Prostate gland (tissue), 2 donors: ENCODE measurements around the gene DNA2. TPM values are rescaled to one million over a fixed set of nuclear protein-coding genes. Genes with fewer than 3 reads are reported as not detected.

ENCODE experiments used
- DNase-seq: peaks from one replicate; pipeline ENCODE4 v3.0.0-alpha.2; 2019; ENCODE audit warnings: low spot score
- H3K27ac ChIP-seq, 2 donors: fragments of 200-600 bp; sonication (generic); 2 replicates each; pipeline ENCODE4 v1.5.1; 2017 to 2019
- H3K27me3 ChIP-seq: fragments of 200-600 bp; sonication (generic); replicated peaks from 2 replicates; pipeline ENCODE4 v1.5.1; 2019; ENCODE audit not compliant: insufficient read depth
- H3K36me3 ChIP-seq, 2 donors: fragments of 200-600 bp; sonication (generic); 1 replicate in 1 of 2; 2 replicates in 1 of 2; pipeline versions ENCODE4 v1.5.1 to v1.8.1; 2017 to 2019
- H3K4me1 ChIP-seq: fragments of 200-600 bp; sonication (generic); replicated peaks from 2 replicates; pipeline ENCODE4 v1.5.1; 2019
- H3K4me3 ChIP-seq, 2 donors: fragments of 200-600 bp; sonication (generic); 2 replicates each; pipeline ENCODE4 v1.5.1; 2017 to 2019
- H3K9me3 ChIP-seq: fragments of 200-600 bp; sonication (generic); 2 replicates; pipeline ENCODE4 v1.5.1; 2017
- POLR2A ChIP-seq: fragments of 450-650 bp; IDR thresholded peaks from one replicate; pipeline ENCODE4 v1.6.1; 2016; ENCODE audit warnings: antibody characterized with exemption, mild to moderate bottlenecking
- POLR2AphosphoS5 ChIP-seq: sonication (generic); formaldehyde crosslinking; IDR thresholded peaks from one replicate; pipeline ENCODE4 v1.6.1; 2017; ENCODE audit warnings: antibody characterized with exemption
- WGBS: methylation state at CpG from one replicate; pipeline ENCODE4 v1.1.5; 2018; 5-methylcytosine and 5-hydroxymethylcytosine counted together
- intact Hi-C: fragments of 100-400 bp; cut with DNase I; formaldehyde crosslinking; loops from one replicate; pipeline ENCODE4 v1.14.2; 2022
- total RNA-seq, 2 donors: library from RNA; depleted of rRNA; stranded (reverse); fragments of >200 nt; gene quantifications; one replicate each; pipeline ENCODE4 v1.1.0, GENCODE V29; 2016
- TF ChIP-seq, protein P1 (sequence below), 4 experiments: fragments of 200-600 bp in 2 of 4; fragments of 450-650 bp in 2 of 4; sonication (generic) in 2 of 4; IDR thresholded peaks; 1 replicate in 3 of 4; 2 replicates in 1 of 4; pipeline ENCODE4 v1.5.1; 2016 to 2019; ENCODE audit warnings: antibody characterized with exemption in 4 of 4, mild to moderate bottlenecking in 2 of 4, moderate library complexity in 2 of 4

Gene DNA2
- total RNA-seq, 2 donors from 2014 or later = 4.4 to 4.9 TPM

DNA sequence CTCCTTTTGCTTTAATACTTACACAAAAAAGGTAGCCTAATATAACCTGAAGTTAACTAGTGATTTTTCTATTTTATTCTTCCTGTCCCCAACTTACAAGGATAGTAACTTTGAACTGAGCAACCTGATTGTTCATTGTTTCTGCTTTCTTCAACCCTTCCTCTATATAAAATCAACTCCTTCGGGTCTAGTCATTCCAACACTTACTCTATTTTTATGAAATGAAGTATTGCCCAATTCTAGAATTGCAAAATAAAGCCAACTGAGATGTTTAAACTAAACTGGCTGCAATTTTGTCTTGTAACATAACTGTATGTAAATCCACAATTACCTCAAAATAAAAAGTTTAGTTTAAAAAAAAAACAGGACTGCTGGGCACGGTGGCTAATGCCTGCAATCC lies 20.3 kb upstream of the DNA2 start:
- TF ChIP-seq, protein P1, sequence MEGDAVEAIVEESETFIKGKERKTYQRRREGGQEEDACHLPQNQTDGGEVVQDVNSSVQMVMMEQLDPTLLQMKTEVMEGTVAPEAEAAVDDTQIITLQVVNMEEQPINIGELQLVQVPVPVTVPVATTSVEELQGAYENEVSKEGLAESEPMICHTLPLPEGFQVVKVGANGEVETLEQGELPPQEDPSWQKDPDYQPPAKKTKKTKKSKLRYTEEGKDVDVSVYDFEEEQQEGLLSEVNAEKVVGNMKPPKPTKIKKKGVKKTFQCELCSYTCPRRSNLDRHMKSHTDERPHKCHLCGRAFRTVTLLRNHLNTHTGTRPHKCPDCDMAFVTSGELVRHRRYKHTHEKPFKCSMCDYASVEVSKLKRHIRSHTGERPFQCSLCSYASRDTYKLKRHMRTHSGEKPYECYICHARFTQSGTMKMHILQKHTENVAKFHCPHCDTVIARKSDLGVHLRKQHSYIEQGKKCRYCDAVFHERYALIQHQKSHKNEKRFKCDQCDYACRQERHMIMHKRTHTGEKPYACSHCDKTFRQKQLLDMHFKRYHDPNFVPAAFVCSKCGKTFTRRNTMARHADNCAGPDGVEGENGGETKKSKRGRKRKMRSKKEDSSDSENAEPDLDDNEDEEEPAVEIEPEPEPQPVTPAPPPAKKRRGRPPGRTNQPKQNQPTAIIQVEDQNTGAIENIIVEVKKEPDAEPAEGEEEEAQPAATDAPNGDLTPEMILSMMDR (IDR thresholded peaks at IDR 0.05) = no peak
- no peak for TF ChIP-seq POLR2A
- TF ChIP-seq POLR2AphosphoS5 = no peak
- no peak overlapping the region for H3K27ac ChIP-seq
- H3K9me3 ChIP-seq = no peaks in the 10 kb centered on the region
- no peaks in the 10 kb centered on the region for H3K4me1 ChIP-seq
- DNase-seq = no peak
- no peak overlapping the region for H3K4me3 ChIP-seq
- WGBS = 86% methylated on average over 2 of the region's 2 CpGs
- intact Hi-C loops = no loop called here
- H3K27me3 ChIP-seq = no peaks in the 10 kb centered on the region
- peaks cover 0 to 8% of the 10 kb centered on the region in 2 donors for H3K36me3 ChIP-seq

DNA sequence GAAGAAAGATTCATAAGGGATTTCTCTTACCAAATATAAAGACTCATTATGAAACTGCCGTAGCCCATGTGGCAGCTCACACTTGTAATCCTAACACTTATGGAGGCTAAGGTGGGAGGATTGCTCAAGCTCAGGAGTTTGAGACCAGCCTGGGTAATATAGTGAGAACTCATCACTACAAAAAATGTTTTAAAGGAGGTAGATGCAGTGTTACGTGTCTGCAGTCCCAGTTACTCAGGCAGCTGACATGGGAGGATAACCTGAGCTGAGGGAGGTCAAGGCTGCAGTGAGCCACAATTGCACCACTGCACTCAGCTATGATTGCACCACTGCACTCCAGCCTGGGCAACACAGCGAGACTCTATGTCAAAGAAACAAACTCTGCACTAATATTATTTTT lies 18.1 kb upstream of the DNA2 start:
- peaks cover 0 to 8% of the 10 kb centered on the region in 2 donors for H3K36me3 ChIP-seq
- H3K4me3 ChIP-seq = no peak overlapping the region
- TF ChIP-seq POLR2A = no peak
- TF ChIP-seq, protein P1 (IDR thresholded peaks at IDR 0.05) = no peak
- no peak for TF ChIP-seq POLR2AphosphoS5
- intact Hi-C loops = no loop called here
- no peaks in the 10 kb centered on the region for H3K4me1 ChIP-seq
- H3K9me3 ChIP-seq = no peaks in the 10 kb centered on the region
- WGBS = 93% methylated on average over 3 of the region's 3 CpGs
- no peaks in the 10 kb centered on the region for H3K27me3 ChIP-seq
- no peak overlapping the region for H3K27ac ChIP-seq
- no peak for DNase-seq

DNA sequence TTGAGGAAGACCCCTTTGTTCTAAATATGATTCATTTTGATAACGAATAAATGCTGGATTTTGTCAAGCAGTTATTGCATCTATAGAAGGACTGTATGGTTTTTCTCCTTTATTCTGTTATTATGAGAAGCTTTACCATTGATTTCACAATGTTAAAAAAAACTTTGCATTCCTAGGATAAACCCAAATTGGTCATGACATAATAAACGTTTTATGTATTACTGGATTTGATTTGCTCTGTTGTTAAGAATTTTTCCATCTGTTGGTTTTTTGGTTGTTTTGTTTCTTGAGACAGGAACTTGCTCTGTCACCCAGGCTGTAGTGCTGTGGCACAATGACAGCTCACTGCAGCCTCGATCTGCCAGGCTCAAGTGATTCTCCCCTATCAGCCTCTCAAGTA lies 2.2 kb upstream of the DNA2 start:
- DNase-seq = no peak
- no peak overlapping the region for H3K27ac ChIP-seq
- no peak overlapping the region for H3K4me3 ChIP-seq
- peaks cover 4% of the 10 kb centered on the region for H3K4me1 ChIP-seq
- no peak for TF ChIP-seq POLR2AphosphoS5
- no peak for TF ChIP-seq POLR2A
- TF ChIP-seq, protein P1 (IDR thresholded peaks at IDR 0.05) = no peak
- 55% methylated on average over 3 of the region's 3 CpGs for WGBS
- H3K36me3 ChIP-seq = no peaks in the 10 kb centered on the region
- no peaks in the 10 kb centered on the region for H3K27me3 ChIP-seq
- intact Hi-C loops = no loop called here
- no peaks in the 10 kb centered on the region for H3K9me3 ChIP-seq

DNA sequence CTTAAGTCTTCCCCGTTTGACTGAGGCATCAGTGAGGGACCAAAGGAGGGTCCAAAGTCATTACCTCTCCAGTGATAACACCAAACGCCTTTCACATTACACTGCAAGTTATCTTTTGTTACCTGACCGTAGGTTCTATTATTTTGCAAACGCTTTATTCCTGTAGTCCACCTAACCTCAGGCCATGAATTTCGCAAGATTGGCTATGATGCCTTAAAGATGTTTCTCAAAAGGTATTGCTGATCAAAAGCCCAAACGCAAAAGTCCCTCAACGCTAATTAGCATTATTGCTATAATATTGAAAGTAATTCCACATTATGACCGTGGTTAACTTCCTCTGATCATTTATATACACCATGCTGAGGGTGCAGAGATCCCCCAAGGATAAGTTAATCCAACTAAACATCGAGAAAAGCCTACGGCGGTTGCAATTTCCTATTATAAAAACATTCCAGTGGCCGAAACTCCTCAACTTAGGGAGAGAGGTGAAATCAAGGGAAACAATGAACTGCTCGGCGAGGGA lies 649 bp downstream of the DNA2 start:
- no peaks in the 10 kb centered on the region for H3K27me3 ChIP-seq
- H3K4me1 ChIP-seq = peaks cover 4% of the 10 kb centered on the region
- intact Hi-C loops = no loop called here
- no peaks in the 10 kb centered on the region for H3K36me3 ChIP-seq
- H3K4me3 ChIP-seq = peak overlapping the region; percentile 47 to 58
- no peak for TF ChIP-seq POLR2AphosphoS5
- TF ChIP-seq, protein P1 (IDR thresholded peaks at IDR 0.05) = no peak
- TF ChIP-seq POLR2A = no peak
- WGBS = under 1% methylated on average over 14 of the region's 14 CpGs
- peak overlapping the region in 1 of 2 donors; percentile 59 for H3K27ac ChIP-seq
- no peak for DNase-seq
- no peaks in the 10 kb centered on the region for H3K9me3 ChIP-seq

DNA sequence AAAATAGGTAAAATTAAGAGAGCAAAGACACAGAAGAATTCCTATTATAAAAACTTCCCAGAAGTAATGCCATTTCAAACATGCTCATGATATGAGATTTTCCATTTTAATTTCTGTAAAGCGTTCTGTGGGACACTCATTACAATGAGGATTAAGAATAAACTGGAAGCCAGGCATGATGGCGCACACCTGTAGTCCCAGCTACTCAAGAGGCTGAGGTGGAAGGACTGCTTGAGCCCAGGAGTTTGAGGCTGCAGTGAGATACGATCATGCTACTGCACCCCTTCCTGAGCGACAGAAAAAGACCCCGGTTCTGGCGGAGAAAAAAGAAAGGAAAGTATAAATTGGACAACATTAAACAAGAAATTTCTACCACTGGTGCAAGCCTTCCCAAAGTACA lies 1.5 kb downstream of the DNA2 start:
- WGBS = 34% methylated on average over 6 of the region's 6 CpGs
- intact Hi-C loops = no loop called here

More for the DNA sequence above, 1.5 kb downstream of the DNA2 start:
- no peaks in the 10 kb centered on the region for H3K27me3 ChIP-seq
- no peaks in the 10 kb centered on the region for H3K36me3 ChIP-seq
- no peaks in the 10 kb centered on the region for H3K9me3 ChIP-seq
- H3K27ac ChIP-seq = no peak overlapping the region
- no peak overlapping the region for H3K4me3 ChIP-seq
- H3K4me1 ChIP-seq = peaks cover 4% of the 10 kb centered on the region
- no peak for DNase-seq
- TF ChIP-seq POLR2AphosphoS5 (no peak), POLR2A (no peak)
- TF ChIP-seq, protein P1 (IDR thresholded peaks at IDR 0.05) = no peak
